CD4-positive, alpha-beta T cell (primary cell): ENCODE measurements around the gene FBXO44. TPM values are rescaled to one million over a fixed set of nuclear protein-coding genes. Genes with fewer than 3 reads are reported as not detected.

Experiments
- ATAC-seq: fragments of 200-7000 bp; cut with Tn5 transposase; one replicate; pipeline ENCODE4 v1.10.0; 2022; ENCODE audit warnings: mild to moderate bottlenecking; ENCODE audit not compliant: poor library complexity
- CTCF ChIA-PET: fragments of 350-600 bp; sonication (Branson Sonifier 250); formaldehyde crosslinking; loops from one replicate; lab custom pipeline; 2021; ENCODE audit warnings: antibody characterized with exemption, inconsistent platforms; lab: Charles Lee
- POLR2A ChIA-PET: fragments of 350-600 bp; sonication (Branson Sonifier 250); formaldehyde crosslinking; loops from one replicate; lab custom pipeline; 2021; ENCODE audit warnings: antibody characterized with exemption, inconsistent platforms; lab: Charles Lee
- DNase-seq, 14 experiments: peaks; one replicate each; pipeline ENCODE4 v3.0.0-alpha.2; 2013 to 2020; ENCODE audit warnings: mixed read lengths in 2 of 14
- H3K27ac ChIP-seq, 2 donors: one replicate each; pipeline versions ENCODE4 v1.5.1 to v1.7.0; 2013; ENCODE audit warnings: low read length in 2 of 2, low read depth in 1 of 2, mild to moderate bottlenecking in 1 of 2
- H3K27me3 ChIP-seq, 2 experiments: 1 replicate in 1 of 2; 2 replicates in 1 of 2; pipeline versions ENCODE4 v1.6.1 to v1.7.0; 2013; ENCODE audit warnings: low read length in 2 of 2, control low read depth in 1 of 2, mild to moderate bottlenecking in 1 of 2, moderate library complexity in 1 of 2; ENCODE audit not compliant: insufficient read depth in 2 of 2, control insufficient read depth in 1 of 2
- H3K36me3 ChIP-seq: one replicate; pipeline ENCODE4 v1.6.1; 2013; ENCODE audit warnings: low read length, control low read depth; ENCODE audit not compliant: insufficient read depth
- H3K4me1 ChIP-seq: one replicate; pipeline ENCODE4 v1.6.1; 2013; ENCODE audit warnings: low read length, control low read depth; ENCODE audit not compliant: insufficient read depth
- H3K4me3 ChIP-seq: one replicate; pipeline ENCODE4 v1.5.1; 2013; ENCODE audit warnings: mild to moderate bottlenecking, low read length, moderate library complexity
- H3K9me3 ChIP-seq, 2 experiments: 1 replicate in 1 of 2; 2 replicates in 1 of 2; pipeline versions ENCODE4 v1.6.1 to v1.7.0; 2013; ENCODE audit warnings: low read length in 2 of 2, mild to moderate bottlenecking in 2 of 2, control low read depth in 1 of 2, moderate library complexity in 1 of 2; ENCODE audit not compliant: control insufficient read depth in 1 of 2, insufficient read depth in 1 of 2
- H3K27ac Mint-ChIP-seq: one replicate; pipeline ENCODE4 v1.8.0; 2020; ENCODE audit warnings: mixed read lengths
- H3K27me3 Mint-ChIP-seq: one replicate; pipeline ENCODE4 v1.8.0; 2021; ENCODE audit warnings: mixed read lengths
- H3K36me3 Mint-ChIP-seq: one replicate; pipeline ENCODE4 v1.8.0; 2021; ENCODE audit warnings: low read depth, mixed read lengths
- H3K4me1 Mint-ChIP-seq: one replicate; pipeline ENCODE4 v1.8.0; 2021; ENCODE audit warnings: low read depth, mixed read lengths
- H3K4me3 Mint-ChIP-seq: one replicate; pipeline ENCODE4 v1.8.0; 2020; ENCODE audit warnings: mild to moderate bottlenecking, mixed read lengths
- H3K9me3 Mint-ChIP-seq: one replicate; pipeline ENCODE4 v1.8.0; 2020; ENCODE audit warnings: mixed read lengths
- intact Hi-C, 2 experiments: fragments of 100-400 bp; cut with DNase I in 1 of 2; cut with micrococcal nuclease in 1 of 2; formaldehyde crosslinking; loops; one replicate each; pipeline versions ENCODE4 v1.15.1 to v1.9.0; 2023 to 2025; cut with DNase I, micrococcal nuclease
- total RNA-seq, 174 experiments: library from RNA in 2 of 174; stranded (reverse) in 2 of 174; gene quantifications; one replicate each; pipeline ENCODE4 v1.2.3 and lab custom pipeline; 2021 to 2026
- TF ChIP-seq, protein P1 (sequence below): fragments of 200-600 bp; IDR thresholded peaks from one replicate; pipeline ENCODE4 v1.8.0; 2022; ENCODE audit warnings: antibody characterized with exemption, mild to moderate bottlenecking

FBXO44 gene
- total RNA-seq, 2 experiments from 2014 or later, result 44.9 to 48.4 TPM

DNA sequence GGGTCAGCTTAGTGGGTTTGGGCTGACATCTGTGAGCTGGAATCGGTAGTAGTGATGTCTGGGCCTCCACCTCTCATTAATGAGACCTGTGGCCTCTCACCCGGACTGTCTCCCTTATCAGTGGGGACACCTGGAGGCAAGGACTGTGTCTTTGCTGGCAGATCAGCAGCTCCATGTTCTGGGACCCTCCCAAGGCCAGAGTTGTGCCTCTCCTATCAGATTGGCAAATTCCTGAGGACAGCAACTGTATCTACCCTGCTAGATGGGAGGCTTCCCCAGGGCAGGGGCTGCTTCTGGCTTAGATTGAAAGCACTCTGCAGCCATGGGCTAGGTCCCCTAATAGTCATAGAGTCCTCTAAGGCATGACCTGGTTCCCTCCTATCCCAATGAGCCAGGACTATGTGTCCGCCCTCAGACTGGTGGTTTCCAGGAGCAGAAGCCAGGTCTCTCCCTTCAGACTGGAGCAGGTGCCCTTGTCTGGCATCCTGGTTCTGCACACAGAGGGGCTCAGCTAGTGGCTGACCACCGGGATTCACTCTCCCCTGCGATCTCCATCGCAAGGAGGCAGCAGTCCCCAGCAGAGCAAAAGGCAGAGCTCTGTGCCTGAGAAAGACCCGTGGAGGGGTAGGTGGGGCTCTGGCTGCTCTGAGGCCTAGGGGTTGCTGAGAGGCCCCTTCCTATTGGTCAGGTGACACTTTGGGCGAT lies 42.7 kb downstream of the FBXO44 start:
- H3K9me3 ChIP-seq, result peaks cover 0 to 2% of the 10 kb centered on the region in 2 experiments
- H3K4me1 ChIP-seq, result peaks cover 18% of the 10 kb centered on the region
- no peaks in the 10 kb centered on the region for H3K36me3 ChIP-seq
- CTCF ChIA-PET, result interaction anchor here (0.9 kb wide), 1 partner anchor 22 kb away, joined by 4 read pairs; no protein-coding TSS in a partner anchor
- Mint-ChIP-seq H3K4me1 (peaks cover 17% of the 10 kb centered on the region), H3K27me3 (peaks cover 25% of the 10 kb centered on the region), H3K27ac (no peak overlapping the region), H3K9me3 (no peaks in the 10 kb centered on the region), H3K36me3 (no peaks in the 10 kb centered on the region), H3K4me3 (no peak overlapping the region)
- no peak overlapping the region for H3K4me3 ChIP-seq
- TF ChIP-seq, protein P1, sequence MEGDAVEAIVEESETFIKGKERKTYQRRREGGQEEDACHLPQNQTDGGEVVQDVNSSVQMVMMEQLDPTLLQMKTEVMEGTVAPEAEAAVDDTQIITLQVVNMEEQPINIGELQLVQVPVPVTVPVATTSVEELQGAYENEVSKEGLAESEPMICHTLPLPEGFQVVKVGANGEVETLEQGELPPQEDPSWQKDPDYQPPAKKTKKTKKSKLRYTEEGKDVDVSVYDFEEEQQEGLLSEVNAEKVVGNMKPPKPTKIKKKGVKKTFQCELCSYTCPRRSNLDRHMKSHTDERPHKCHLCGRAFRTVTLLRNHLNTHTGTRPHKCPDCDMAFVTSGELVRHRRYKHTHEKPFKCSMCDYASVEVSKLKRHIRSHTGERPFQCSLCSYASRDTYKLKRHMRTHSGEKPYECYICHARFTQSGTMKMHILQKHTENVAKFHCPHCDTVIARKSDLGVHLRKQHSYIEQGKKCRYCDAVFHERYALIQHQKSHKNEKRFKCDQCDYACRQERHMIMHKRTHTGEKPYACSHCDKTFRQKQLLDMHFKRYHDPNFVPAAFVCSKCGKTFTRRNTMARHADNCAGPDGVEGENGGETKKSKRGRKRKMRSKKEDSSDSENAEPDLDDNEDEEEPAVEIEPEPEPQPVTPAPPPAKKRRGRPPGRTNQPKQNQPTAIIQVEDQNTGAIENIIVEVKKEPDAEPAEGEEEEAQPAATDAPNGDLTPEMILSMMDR, result no peak
- DNase-seq (no peak), ATAC-seq (no peak)
- H3K27me3 ChIP-seq, result peaks cover 13 to 17% of the 10 kb centered on the region in 2 experiments
- POLR2A ChIA-PET, result interaction anchor here (1.4 kb wide), 1 partner anchor 16 kb away, joined by 5 read pairs; no protein-coding TSS in a partner anchor
- H3K27ac ChIP-seq, result no peak overlapping the region
- intact Hi-C loops, result no loop called here

GRCh38 chr1:11697893-11698210 lies 43.2 kb downstream of the FBXO44 start:
- H3K27me3 ChIP-seq, result peaks cover 11 to 12% of the 10 kb centered on the region in 2 experiments
- ATAC-seq (no peak), DNase-seq (no peak)
- H3K27ac ChIP-seq, result no peak overlapping the region
- H3K36me3 Mint-ChIP-seq, result no peaks in the 10 kb centered on the region
- H3K36me3 ChIP-seq, result no peaks in the 10 kb centered on the region
- TF ChIP-seq, protein P1, result no peak
- peaks cover 20% of the 10 kb centered on the region for H3K27me3 Mint-ChIP-seq
- intact Hi-C loops, result no loop called here
- peaks cover 12% of the 10 kb centered on the region for H3K4me1 Mint-ChIP-seq
- H3K9me3 ChIP-seq, result no peaks in the 10 kb centered on the region
- H3K9me3 Mint-ChIP-seq, result no peaks in the 10 kb centered on the region
- H3K4me3 Mint-ChIP-seq, result no peak overlapping the region
- H3K27ac Mint-ChIP-seq, result no peak overlapping the region
- peaks cover 13% of the 10 kb centered on the region for H3K4me1 ChIP-seq
- ChIA-PET POLR2A (interaction anchor here (1.4 kb wide), 1 partner anchor 16 kb away, joined by 5 read pairs; no protein-coding TSS in a partner anchor), CTCF (no interaction called here)
- H3K4me3 ChIP-seq, result no peak overlapping the region

DNA sequence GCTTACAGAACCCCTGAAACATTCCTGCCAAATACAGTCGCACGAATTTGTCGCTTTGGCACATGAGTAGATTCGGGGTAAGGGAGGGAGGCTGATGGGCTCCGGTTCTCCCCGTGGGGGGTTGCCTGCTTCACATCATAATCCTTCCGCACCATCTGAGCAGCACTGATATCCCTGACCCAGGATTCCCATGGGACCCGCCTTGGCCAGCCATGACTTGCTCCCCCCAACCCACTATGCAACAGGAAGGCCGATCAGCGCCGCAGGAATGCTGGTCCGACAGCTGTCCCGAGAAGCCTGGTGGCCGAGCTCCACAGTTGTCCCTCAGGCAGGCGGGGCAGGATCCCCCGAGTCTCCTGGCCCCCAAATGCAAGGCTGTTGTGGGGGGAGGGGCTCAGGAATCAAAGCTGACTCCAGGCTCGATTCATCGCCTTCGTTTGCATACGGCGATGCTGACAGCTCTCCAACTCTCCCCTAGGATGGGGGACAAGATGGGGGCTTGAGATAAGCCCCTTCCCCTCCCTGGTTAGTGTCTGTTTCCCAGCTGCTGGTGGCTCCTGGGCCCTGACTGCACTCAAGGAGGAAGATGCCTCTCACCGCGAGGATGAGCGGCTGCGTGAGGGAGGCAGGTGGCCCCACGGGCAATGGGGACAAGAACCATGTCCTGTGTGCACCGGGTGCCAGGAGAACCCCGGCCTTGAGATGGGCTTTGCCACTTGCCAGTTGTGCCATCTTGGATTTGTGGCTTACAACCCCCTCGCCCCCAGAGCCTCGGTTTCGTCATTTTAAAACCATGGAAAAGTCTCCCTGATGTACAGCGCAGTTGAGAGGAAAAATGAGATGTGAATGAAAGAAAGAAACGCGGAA lies 46.2 kb downstream of the FBXO44 start:
- ATAC-seq (no peak), DNase-seq (no peak)
- Mint-ChIP-seq H3K4me3 (no peak overlapping the region), H3K4me1 (no peaks in the 10 kb centered on the region), H3K36me3 (no peaks in the 10 kb centered on the region), H3K27ac (no peak overlapping the region), H3K27me3 (peaks cover 14% of the 10 kb centered on the region), H3K9me3 (no peaks in the 10 kb centered on the region)
- ChIA-PET POLR2A (no interaction called here), CTCF (interaction anchor here (0.7 to 1.3 kb wide), 3 partner anchors 10 to 55 kb away, joined by 3 read pairs; partner anchors contain the start of gene FBXO6)
- Histone ChIP-seq H3K36me3 (no peaks in the 10 kb centered on the region), H3K9me3 (no peaks in the 10 kb centered on the region), H3K4me1 (peaks cover 5% of the 10 kb centered on the region), H3K4me3 (no peak overlapping the region), H3K27ac (no peak overlapping the region), H3K27me3 (peaks cover 7 to 21% of the 10 kb centered on the region in 2 experiments)
- TF ChIP-seq, protein P1, result no peak
- intact Hi-C loops, result no loop called here
